GM23338 (cell line): ENCODE data around the gene KANK3. TPM values are rescaled to one million over a fixed set of nuclear protein-coding genes. Genes with fewer than 3 reads are reported as not detected.
A peak's percentile ranks its signal among the peaks of the same experiment; 100 is the strongest.

Experiments used
- ATAC-seq: fragments of 200-7000 bp; cut with Tn5 transposase; 3 replicates; pipeline ENCODE4 v1.9.1; 2020
- DNase-seq: peaks from one replicate; pipeline ENCODE4 v3.0.0-alpha.2; 2015; ENCODE audit warnings: low spot score
- H2AFZ ChIP-seq: fragments of 200-600 bp; sonication (generic); 2 replicates; pipeline ENCODE4 v1.8.0; 2016; ENCODE audit warnings: antibody characterized with exemption, mild to moderate bottlenecking, moderate library complexity
- H3F3A ChIP-seq: fragments of 200-600 bp; sonication (generic); replicated peaks from 2 replicates; pipeline ENCODE4 v1.8.0; 2017; ENCODE audit warnings: antibody characterized with exemption, mixed run types, low read depth
- H3K27ac ChIP-seq: fragments of 200-600 bp; sonication (generic); 2 replicates; pipeline ENCODE4 v1.6.1; 2016; ENCODE audit warnings: low read depth
- H3K27me3 ChIP-seq: fragments of 200-600 bp; sonication (generic); 2 replicates; pipeline ENCODE4 v1.8.0; 2016; ENCODE audit warnings: mild to moderate bottlenecking, mixed run types, moderate library complexity; ENCODE audit not compliant: insufficient read depth
- H3K36me3 ChIP-seq: fragments of 200-600 bp; sonication (generic); 2 replicates; pipeline ENCODE4 v1.8.0; 2016; ENCODE audit warnings: mild to moderate bottlenecking; ENCODE audit not compliant: insufficient read depth
- H3K4me1 ChIP-seq: fragments of 200-600 bp; sonication (generic); 2 replicates; pipeline ENCODE4 v1.8.0; 2016; ENCODE audit warnings: mild to moderate bottlenecking, moderate library complexity; ENCODE audit not compliant: insufficient read depth
- H3K4me2 ChIP-seq: fragments of 200-600 bp; sonication (generic); 2 replicates; pipeline ENCODE4 v1.7.1; 2017; ENCODE audit warnings: mixed run types
- H3K4me3 ChIP-seq: fragments of 200-600 bp; sonication (generic); 2 replicates; pipeline ENCODE4 v1.6.1; 2016; ENCODE audit warnings: mixed run types
- H3K79me2 ChIP-seq: fragments of 200-600 bp; sonication (generic); replicated peaks from 2 replicates; pipeline ENCODE4 v1.8.0; 2017; ENCODE audit warnings: mild to moderate bottlenecking; ENCODE audit not compliant: insufficient read depth
- H3K9me2 ChIP-seq: fragments of 200-600 bp; sonication (generic); 2 replicates; pipeline ENCODE4 v1.8.0; 2017; ENCODE audit not compliant: insufficient read depth
- H4K20me1 ChIP-seq: fragments of 200-600 bp; sonication (generic); replicated peaks from 2 replicates; pipeline ENCODE4 v1.8.0; 2017; ENCODE audit warnings: mild to moderate bottlenecking; ENCODE audit not compliant: insufficient read depth
- H3K27ac Mint-ChIP-seq: 2 replicates; pipeline ENCODE4 v1.8.0; 2020; ENCODE audit warnings: inconsistent platforms, mild to moderate bottlenecking, moderate library complexity, mixed read lengths
- H3K27me3 Mint-ChIP-seq: 3 replicates; pipeline ENCODE4 v1.8.0; 2022; ENCODE audit warnings: low read depth, mild to moderate bottlenecking, moderate library complexity, mixed read lengths, inconsistent platforms; ENCODE audit not compliant: insufficient read depth, poor library complexity
- H3K36me3 Mint-ChIP-seq: 3 replicates; pipeline ENCODE4 v1.8.0; 2021; ENCODE audit warnings: low read depth, mild to moderate bottlenecking, inconsistent platforms, moderate library complexity, mixed read lengths
- H3K4me1 Mint-ChIP-seq: 3 replicates; pipeline ENCODE4 v1.8.0; 2020; ENCODE audit warnings: mild to moderate bottlenecking, inconsistent platforms, mixed read lengths
- H3K4me3 Mint-ChIP-seq: 3 replicates; pipeline ENCODE4 v1.8.0; 2021; ENCODE audit warnings: moderate library complexity, mild to moderate bottlenecking, inconsistent platforms, mixed read lengths
- H3K9me3 Mint-ChIP-seq: 3 replicates; pipeline ENCODE4 v1.8.0; 2020; ENCODE audit warnings: moderate library complexity, mild to moderate bottlenecking, inconsistent platforms, mixed read lengths
- CREB1 ChIP-seq: fragments of 250-450 bp; sonication (Bioruptor Pico); IDR thresholded peaks from 2 replicates; pipeline ENCODE4 v1.5.0; 2020; ENCODE audit warnings: low read depth, mild to moderate bottlenecking, moderate library complexity
- CTCF ChIP-seq, 2 experiments: fragments of 200-600 bp in 1 of 2; sonication (generic) in 1 of 2; conservative IDR thresholded peaks; 2 replicates each; pipeline versions ENCODE4 v1.5.1 to v1.6.1; 2016 to 2017; ENCODE audit warnings: antibody characterized with exemption in 2 of 2, low read depth in 2 of 2, mild to moderate bottlenecking in 2 of 2, moderate library complexity in 1 of 2
- EZH2 ChIP-seq: fragments of 200-600 bp; sonication (generic); IDR thresholded peaks from one replicate; pipeline ENCODE4 v1.8.0; 2017; ENCODE audit warnings: antibody characterized with exemption, mild to moderate bottlenecking, low read depth; ENCODE audit not compliant: unreplicated experiment
- EZH2phosphoT487 ChIP-seq: fragments of 200-600 bp; sonication (generic); IDR thresholded peaks from one replicate; pipeline ENCODE4 v1.8.1; 2018; ENCODE audit warnings: antibody characterized with exemption; ENCODE audit not compliant: unreplicated experiment
- JUNB ChIP-seq: IDR thresholded peaks from one replicate; pipeline ENCODE4 v1.6.1; 2016; ENCODE audit warnings: antibody characterized with exemption; ENCODE audit not compliant: unreplicated experiment
- NANOG ChIP-seq: IDR thresholded peaks from 2 replicates; pipeline ENCODE4 v1.6.1; 2016; ENCODE audit warnings: antibody characterized with exemption, borderline replicate concordance
- POLR2AphosphoS5 ChIP-seq: IDR thresholded peaks from 2 replicates; pipeline ENCODE4 v1.6.1; 2016; ENCODE audit warnings: antibody characterized with exemption, low read depth
- REST ChIP-seq: IDR thresholded peaks from one replicate; pipeline ENCODE4 v1.6.1; 2018; ENCODE audit warnings: antibody characterized with exemption; ENCODE audit not compliant: unreplicated experiment
- STAT1 ChIP-seq: IDR thresholded peaks from one replicate; pipeline ENCODE4 v1.6.1; 2016; ENCODE audit warnings: antibody characterized with exemption; ENCODE audit not compliant: unreplicated experiment
- ZNF114 ChIP-seq: fragments of 250-450 bp; sonication (Bioruptor Pico); IDR thresholded peaks from 2 replicates; pipeline ENCODE4 v1.5.0; 2020; ENCODE audit warnings: mild to moderate bottlenecking, moderate library complexity
- ZNF331 ChIP-seq: fragments of 250-450 bp; sonication (Bioruptor Pico); IDR thresholded peaks from 2 replicates; pipeline ENCODE4 v1.5.0; 2020; ENCODE audit warnings: low read depth, mild to moderate bottlenecking, moderate library complexity
- polyA plus RNA-seq: library from polyadenylated mRNA; unstranded; fragments of >200 nt; fragmentation: Nextera tagmentation; extraction: Ambion mirVana; gene quantifications from 2 replicates; pipeline ENCODE4 v1.2.1, GENCODE V29; 2016
- total RNA-seq: library from RNA; depleted of rRNA; stranded (reverse); fragments of >200 nt; shearing (Covaris generic); gene quantifications from 2 replicates; pipeline ENCODE4 v1.2.3, GENCODE V29; 2014
- TF ChIP-seq, protein P1 (sequence below): IDR thresholded peaks from 2 replicates; pipeline ENCODE4 v1.6.1; 2016; ENCODE audit warnings: antibody characterized with exemption

The KANK3 gene
- total and polyA plus RNA-seq, 2 experiments from 2014 or later: 2.0 to 9.3 TPM

GRCh38 chr19:8332976-8333766 is 9.9 kb downstream of the KANK3 start:
- peaks cover 8% of the 10 kb centered on the region for H3K4me1 Mint-ChIP-seq
- Histone ChIP-seq H3K27me3 (peaks cover 47% of the 10 kb centered on the region), H3K27ac (no peak overlapping the region), H3K4me2 (peak overlapping the region; percentile 91), H3K4me1 (peaks cover 12% of the 10 kb centered on the region), H3K36me3 (no peaks in the 10 kb centered on the region), H3K4me3 (peak overlapping the region; percentile 68), H3K79me2 (no peaks in the 10 kb centered on the region), H4K20me1 (no peaks in the 10 kb centered on the region), H3K9me2 (no peaks in the 10 kb centered on the region), H3F3A (peaks cover 10% of the 10 kb centered on the region), H2AFZ (peak overlapping the region; percentile 59)
- ATAC-seq (peak; percentile 14), DNase-seq (peak; percentile 68)
- peaks cover 59% of the 10 kb centered on the region for H3K27me3 Mint-ChIP-seq
- peak; percentile 58 for TF ChIP-seq EZH2
- TF ChIP-seq POLR2AphosphoS5: no peak
- no peak for TF ChIP-seq ZNF114 (CRISPR knock-in tag)
- TF ChIP-seq CTCF (conservative IDR thresholded peaks at IDR 0.05; ENCODE audit: low read depth in 2 of 2): 0 out of 4 replicates have a peak, but pooled peaks of 1 of the 2 experiments have one; percentile 4
- no peak for TF ChIP-seq CREB1 (CRISPR knock-in tag)
- TF ChIP-seq, protein P1, sequence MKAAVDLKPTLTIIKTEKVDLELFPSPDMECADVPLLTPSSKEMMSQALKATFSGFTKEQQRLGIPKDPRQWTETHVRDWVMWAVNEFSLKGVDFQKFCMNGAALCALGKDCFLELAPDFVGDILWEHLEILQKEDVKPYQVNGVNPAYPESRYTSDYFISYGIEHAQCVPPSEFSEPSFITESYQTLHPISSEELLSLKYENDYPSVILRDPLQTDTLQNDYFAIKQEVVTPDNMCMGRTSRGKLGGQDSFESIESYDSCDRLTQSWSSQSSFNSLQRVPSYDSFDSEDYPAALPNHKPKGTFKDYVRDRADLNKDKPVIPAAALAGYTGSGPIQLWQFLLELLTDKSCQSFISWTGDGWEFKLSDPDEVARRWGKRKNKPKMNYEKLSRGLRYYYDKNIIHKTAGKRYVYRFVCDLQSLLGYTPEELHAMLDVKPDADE: no peak
- no peaks in the 10 kb centered on the region for H3K36me3 Mint-ChIP-seq
- H3K9me3 Mint-ChIP-seq: no peaks in the 10 kb centered on the region
- peak overlapping the region; percentile 70 for H3K4me3 Mint-ChIP-seq
- H3K27ac Mint-ChIP-seq: no peak overlapping the region

- Histone ChIP-seq H3K79me2 (no peaks in the 10 kb centered on the region), H4K20me1 (no peaks in the 10 kb centered on the region), H3K4me3 (no peak overlapping the region), H3K36me3 (no peaks in the 10 kb centered on the region), H3F3A (peaks cover 10% of the 10 kb centered on the region), H3K4me2 (no peak overlapping the region), H2AFZ (no peak overlapping the region), H3K27ac (no peak overlapping the region), H3K27me3 (peaks cover 43% of the 10 kb centered on the region), H3K9me2 (no peaks in the 10 kb centered on the region), H3K4me1 (peaks cover 12% of the 10 kb centered on the region)
- Mint-ChIP-seq H3K4me1 (peaks cover 6% of the 10 kb centered on the region), H3K4me3 (no peak overlapping the region), H3K36me3 (no peaks in the 10 kb centered on the region), H3K27ac (no peak overlapping the region), H3K9me3 (no peaks in the 10 kb centered on the region; the same call in 2 of the 3 replicates), H3K27me3 (peaks cover 54% of the 10 kb centered on the region)
- no peak for ATAC-seq
- DNase-seq: no peak
- TF ChIP-seq EZH2phosphoT487: no peak
- no peak for TF ChIP-seq EZH2
- no peak for TF ChIP-seq JUNB
- no peak for TF ChIP-seq NANOG
- TF ChIP-seq, protein P1: no peak
- no peak for TF ChIP-seq ZNF114 (CRISPR knock-in tag)
- no peak for TF ChIP-seq POLR2AphosphoS5
- no peak for TF ChIP-seq CREB1 (CRISPR knock-in tag)
- no peak for TF ChIP-seq STAT1
- no peak for TF ChIP-seq REST
- no peak for TF ChIP-seq ZNF331 (CRISPR knock-in tag)
- no peak for TF ChIP-seq CTCF (conservative IDR thresholded peaks at IDR 0.05; ENCODE audit: low read depth in 2 of 2)
Measured at GRCh38 chr19:8331263-8331845, 11.7 kb downstream of the KANK3 start.
